IMR-90 (cell line): ENCODE measurements around the gene IFNA17. TPM values are rescaled to one million over a fixed set of nuclear protein-coding genes. Genes with fewer than 3 reads are reported as not detected.

Source experiments
- ATAC-seq: fragments of 200-7000 bp; cut with Tn5 transposase; 2 replicates; pipeline ENCODE4 v1.9.1; 2020; ENCODE audit warnings: low read depth, mild to moderate bottlenecking, moderate library complexity
- BruUV-seq: library from RNA; stranded (reverse); fragments of 400-500 nt; replicated peaks from 2 replicates; lab custom pipeline; 2021; lab: Mats Ljungman, UMichigan
- CTCF ChIA-PET: fragments of 300-600 bp; formaldehyde crosslinking; extraction: SDS; loops from one replicate; lab custom pipeline; 2021; ENCODE audit warnings: antibody characterized with exemption; lab: Yijun Ruan, JAX
- POLR2A ChIA-PET: fragments of 300-600 bp; sonication (Branson Sonifier 250); formaldehyde crosslinking; loops from one replicate; lab custom pipeline; 2022; ENCODE audit warnings: antibody characterized with exemption; ENCODE audit not compliant: unreplicated experiment; lab: Charles Lee
- DNase-seq: peaks from one replicate; pipeline ENCODE4 v3.0.0; 2013
- H2AFZ ChIP-seq: replicated peaks from 2 replicates; pipeline ENCODE3; 2013; ENCODE audit warnings: low read length, mild to moderate bottlenecking; ENCODE audit not compliant: poor library complexity
- H2AK5ac ChIP-seq: 2 replicates; pipeline ENCODE4 v1.6.1; 2013; ENCODE audit warnings: low read depth, low read length, inconsistent platforms
- H2AK9ac ChIP-seq: replicated peaks from 2 replicates; pipeline ENCODE3; 2013; ENCODE audit warnings: mild to moderate bottlenecking, low read depth, low read length, moderate library complexity; ENCODE audit not compliant: poor library complexity
- H2BK120ac ChIP-seq: 2 replicates; pipeline ENCODE4 v1.6.1; 2013; ENCODE audit warnings: low read depth, low read length, inconsistent platforms
- H2BK15ac ChIP-seq: 3 replicates; pipeline ENCODE4 v1.6.1; 2013; ENCODE audit warnings: low read depth, low read length, inconsistent platforms
- H2BK20ac ChIP-seq: 2 replicates; pipeline ENCODE4 v1.6.1; 2013; ENCODE audit warnings: low read depth, mild to moderate bottlenecking, inconsistent platforms, low read length, moderate library complexity
- H2BK5ac ChIP-seq: 2 replicates; pipeline ENCODE4 v1.6.1; 2013; ENCODE audit warnings: mild to moderate bottlenecking, low read depth, low read length, inconsistent platforms; ENCODE audit not compliant: poor library complexity, severe bottlenecking
- H3K14ac ChIP-seq: replicated peaks from 2 replicates; pipeline ENCODE4 v1.6.1; 2013; ENCODE audit warnings: low read depth, low read length, inconsistent platforms
- H3K18ac ChIP-seq: 2 replicates; pipeline ENCODE4 v1.6.1; 2013; ENCODE audit warnings: low read depth, low read length, control low read depth
- H3K23ac ChIP-seq: 2 replicates; pipeline ENCODE4 v1.6.1; 2013; ENCODE audit warnings: low read depth, low read length, inconsistent platforms
- H3K27ac ChIP-seq: 2 replicates; pipeline ENCODE4 v1.5.1; 2013; ENCODE audit warnings: mild to moderate bottlenecking, control low read depth, low read length; ENCODE audit not compliant: insufficient read depth
- H3K27me3 ChIP-seq: 2 replicates; pipeline ENCODE4 v1.6.1; 2013; ENCODE audit warnings: low read length; ENCODE audit not compliant: control insufficient read depth, insufficient read depth
- H3K36me3 ChIP-seq: 2 replicates; pipeline ENCODE4 v1.6.1; 2013; ENCODE audit warnings: low read length, mixed read lengths; ENCODE audit not compliant: control insufficient read depth, insufficient read depth
- H3K4ac ChIP-seq: 2 replicates; pipeline ENCODE4 v1.6.1; 2013; ENCODE audit warnings: low read depth, low read length, inconsistent platforms
- H3K4me1 ChIP-seq: 2 replicates; pipeline ENCODE4 v1.6.1; 2013; ENCODE audit warnings: low read length, mixed read lengths; ENCODE audit not compliant: control insufficient read depth, insufficient read depth
- H3K4me2 ChIP-seq: 2 replicates; pipeline ENCODE4 v1.6.1; 2013; ENCODE audit warnings: low read depth, mild to moderate bottlenecking, control low read depth, low read length, moderate library complexity
- H3K4me3 ChIP-seq: 2 replicates; pipeline ENCODE4 v1.5.1; 2013; ENCODE audit warnings: low read depth, mild to moderate bottlenecking, control low read depth, low read length, moderate library complexity; ENCODE audit not compliant: insufficient read depth
- H3K56ac ChIP-seq: 2 replicates; pipeline ENCODE4 v1.6.1; 2013; ENCODE audit warnings: low read length, inconsistent platforms; ENCODE audit not compliant: insufficient read depth; ENCODE audit errors: extremely low read depth
- H3K79me1 ChIP-seq, 2 experiments: 2 replicates each; pipeline ENCODE4 v1.6.1; 2013; ENCODE audit warnings: low read length in 2 of 2, inconsistent platforms in 1 of 2, low read depth in 1 of 2
- H3K9ac ChIP-seq: 2 replicates; pipeline ENCODE4 v1.6.1; 2013; ENCODE audit warnings: low read depth, low read length, control low read depth
- H3K9me1 ChIP-seq: 2 replicates; pipeline ENCODE4 v1.6.1; 2013; ENCODE audit warnings: low read length, inconsistent platforms; ENCODE audit not compliant: insufficient read depth
- H3K9me3 ChIP-seq: 2 replicates; pipeline ENCODE4 v1.6.1; 2013; ENCODE audit warnings: low read length; ENCODE audit not compliant: control insufficient read depth, insufficient read depth
- H4K20me1 ChIP-seq: 2 replicates; pipeline ENCODE4 v1.6.1; 2013; ENCODE audit warnings: low read length, inconsistent platforms; ENCODE audit not compliant: insufficient read depth
- H4K5ac ChIP-seq: 2 replicates; pipeline ENCODE4 v1.6.1; 2013; ENCODE audit warnings: mild to moderate bottlenecking, low read depth, low read length, control low read depth
- H4K8ac ChIP-seq, 2 experiments: 2 replicates each; pipeline ENCODE4 v1.6.1; 2013; ENCODE audit warnings: low read depth in 2 of 2, low read length in 2 of 2, control low read depth in 1 of 2, inconsistent platforms in 1 of 2
- H4K91ac ChIP-seq: 2 replicates; pipeline ENCODE4 v1.6.1; 2013; ENCODE audit warnings: low read depth, low read length, inconsistent platforms; ENCODE audit not compliant: insufficient read depth
- BHLHE40 ChIP-seq: fragments of 150-350 bp; IDR thresholded peaks from 2 replicates; pipeline ENCODE4 v1.6.1; 2016; ENCODE audit warnings: mild to moderate bottlenecking, low read depth, low read length
- CHD1 ChIP-seq: IDR thresholded peaks from 2 replicates; pipeline ENCODE4 v1.6.1; 2012; ENCODE audit warnings: low read depth, low read length, improper control_type of control experiment
- CTCF ChIP-seq: conservative IDR thresholded peaks from 2 replicates; pipeline ENCODE4 v1.5.1; 2012; ENCODE audit warnings: mild to moderate bottlenecking, low read depth, low read length, improper control_type of control experiment
- FOS ChIP-seq: fragments of 150-350 bp; IDR thresholded peaks from 2 replicates; pipeline ENCODE4 v1.6.1; 2016; ENCODE audit warnings: low read depth, low read length
- MAFK ChIP-seq: IDR thresholded peaks from 2 replicates; pipeline ENCODE4 v1.6.1; 2012; ENCODE audit warnings: low read depth, low read length, improper control_type of control experiment
- MAZ ChIP-seq: IDR thresholded peaks from 2 replicates; pipeline ENCODE4 v1.6.1; 2012; ENCODE audit warnings: low read depth, mild to moderate bottlenecking, low read length, improper control_type of control experiment, moderate library complexity, borderline replicate concordance
- RAD21 ChIP-seq: IDR thresholded peaks from 2 replicates; pipeline ENCODE4 v1.6.1; 2012; ENCODE audit warnings: low read length, improper control_type of control experiment
- RFX5 ChIP-seq: IDR thresholded peaks from 2 replicates; pipeline ENCODE4 v1.8.0; 2012; ENCODE audit warnings: low read depth, mild to moderate bottlenecking, low read length, moderate library complexity
- SMC3 ChIP-seq: fragments of 150-350 bp; IDR thresholded peaks from 2 replicates; pipeline ENCODE4 v1.6.1; 2016; ENCODE audit warnings: low read depth, mild to moderate bottlenecking, antibody characterized with exemption, low read length, moderate library complexity
- WGBS, 2 experiments: methylation state at CpG; one replicate each; pipeline versions ENCODE4 v1.1.5 to v1.1.7; 2013; ENCODE audit warnings: missing lambda C conversion rate in 2 of 2; ENCODE audit not compliant: insufficient read length in 1 of 2; ENCODE audit errors: extremely low coverage in 2 of 2; 5-methylcytosine and 5-hydroxymethylcytosine counted together
- dilution Hi-C: fragments of 300-500 bp; cut with HindIII; formaldehyde crosslinking; loops from one replicate; pipeline ENCODE4 v1.14.3; 2018; ENCODE audit warnings: low sequenced_read_pairs; ENCODE audit not compliant: unreplicated experiment
- in situ Hi-C: fragments of 300-500 bp; cut with MboI; formaldehyde crosslinking; loops from 3 replicates; pipeline ENCODE4 v1.14.3; 2019; ENCODE audit warnings: low sequenced_read_pairs, inconsistent platforms, mixed read lengths
- intact Hi-C: fragments of 100-400 bp; cut with micrococcal nuclease; formaldehyde crosslinking; loops from 2 replicates; pipeline ENCODE4 v1.10.0; 2022
- polyA plus RNA-seq, 3 experiments: library from polyadenylated mRNA; depleted of rRNA; stranded (reverse); fragments of >200 nt; gene quantifications; 2 replicates each; pipeline ENCODE4 v1.2.3, GENCODE V29; 2012; ENCODE audit warnings: low replicate concordance in 1 of 3
- total RNA-seq: library from RNA; depleted of rRNA; stranded (reverse); fragments of >200 nt; gene quantifications from 2 replicates; pipeline ENCODE4 v1.2.3, GENCODE V29; 2012
- TF ChIP-seq, protein P1 (sequence below): fragments of 150-350 bp; IDR thresholded peaks from 2 replicates; pipeline ENCODE4 v1.6.1; 2017; ENCODE audit warnings: mild to moderate bottlenecking, antibody characterized with exemption, low read length, low read depth

The IFNA17 gene
- total and polyA plus RNA-seq, 2 of the 4 experiments (the other 2 are of a cell fraction) = not detected

DNA sequence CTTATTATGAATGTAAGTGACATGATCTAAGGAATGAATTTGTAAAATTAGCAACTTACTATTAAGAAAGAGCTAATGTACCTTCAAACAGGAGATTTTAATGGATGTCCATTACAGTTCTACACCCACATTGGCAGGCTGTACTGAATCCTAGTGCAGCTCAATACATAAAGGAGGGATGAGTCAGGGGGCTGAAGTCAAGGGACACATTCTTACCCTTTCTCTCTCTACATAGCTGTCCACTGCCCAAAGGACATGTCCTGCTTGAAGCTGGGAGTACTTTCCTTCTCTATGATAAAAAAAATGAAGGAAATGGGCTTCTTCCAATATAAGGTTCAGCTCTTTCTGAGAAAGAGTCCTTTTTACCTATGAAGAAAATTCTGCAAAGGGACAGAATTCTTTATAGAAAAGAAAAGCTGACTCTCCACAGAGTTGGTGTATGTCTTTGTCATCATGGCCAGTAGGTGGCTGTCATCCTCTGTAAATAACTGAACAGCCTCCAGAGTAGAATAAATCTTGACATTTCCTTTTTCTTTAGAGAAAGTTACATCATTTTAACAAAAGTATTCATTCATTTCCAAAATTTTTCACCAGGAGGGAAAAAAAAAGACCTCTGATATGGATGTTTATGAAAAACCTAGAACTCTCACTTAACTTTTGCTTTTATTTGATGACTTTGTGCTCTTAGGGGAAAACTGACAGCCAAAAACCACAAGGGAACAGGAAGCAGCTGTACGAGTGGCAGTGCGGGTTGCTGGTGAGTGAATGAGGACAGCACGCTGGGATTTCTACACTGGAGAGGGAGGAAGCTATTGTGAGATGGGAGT, 24.9 kb upstream of the IFNA17 start:
- Histone ChIP-seq H2AK9ac (no peak overlapping the region), H3K9me3 (no peaks in the 10 kb centered on the region), H3K4me1 (0 out of 2 replicates have a peak, but pooled peaks cover 1% of the 10 kb centered on the region), H3K14ac (no peak overlapping the region), H3K56ac (no peak overlapping the region), H4K91ac (no peak overlapping the region), H3K18ac (no peak overlapping the region), H3K4me3 (no peak overlapping the region), H3K79me1 (no peaks in the 10 kb centered on the region), H2AFZ (no peak overlapping the region), H2BK20ac (no peak overlapping the region), H3K9me1 (no peaks in the 10 kb centered on the region), H3K27me3 (peaks cover 19% of the 10 kb centered on the region), H2BK5ac (no peak overlapping the region), H2BK15ac (no peak overlapping the region), H3K4me2 (peak overlapping the region; percentile 9; the same call in 1 of the 2 replicates), H2BK120ac (no peak overlapping the region), H4K8ac (no peak overlapping the region), H3K4ac (no peak overlapping the region), H3K36me3 (no peaks in the 10 kb centered on the region), H3K9ac (no peak overlapping the region), H2AK5ac (no peak overlapping the region), H3K27ac (no peak overlapping the region), H3K23ac (no peak overlapping the region), H4K20me1 (no peaks in the 10 kb centered on the region), H4K5ac (no peak overlapping the region)
- TF ChIP-seq MAFK = no peak
- TF ChIP-seq RAD21 = 0 out of 2 replicates have a peak, but pooled peaks have one; percentile 17
- no peak for TF ChIP-seq CHD1
- no peak for TF ChIP-seq SMC3
- no peak for TF ChIP-seq FOS
- TF ChIP-seq CTCF = peak; percentile 34
- no peak for TF ChIP-seq MAZ
- TF ChIP-seq BHLHE40 = no peak
- no peak for TF ChIP-seq RFX5
- TF ChIP-seq, protein P1, sequence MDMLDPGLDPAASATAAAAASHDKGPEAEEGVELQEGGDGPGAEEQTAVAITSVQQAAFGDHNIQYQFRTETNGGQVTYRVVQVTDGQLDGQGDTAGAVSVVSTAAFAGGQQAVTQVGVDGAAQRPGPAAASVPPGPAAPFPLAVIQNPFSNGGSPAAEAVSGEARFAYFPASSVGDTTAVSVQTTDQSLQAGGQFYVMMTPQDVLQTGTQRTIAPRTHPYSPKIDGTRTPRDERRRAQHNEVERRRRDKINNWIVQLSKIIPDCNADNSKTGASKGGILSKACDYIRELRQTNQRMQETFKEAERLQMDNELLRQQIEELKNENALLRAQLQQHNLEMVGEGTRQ = no peak
- CTCF ChIA-PET = interaction anchor here (0.7 to 2.3 kb wide), 7 partner anchors 9 to 1050 kb away, joined by 3 to 10 read pairs (median 4); no protein-coding TSS in a partner anchor
- peak; percentile 14 for DNase-seq
- in situ Hi-C loops (no loop called here), intact Hi-C loops (loop anchor here (5.0 kb wide), 1 partner anchor 144 kb away; no protein-coding TSS in a partner anchor), dilution Hi-C loops (no loop called here)
- no TSS peak for BruUV-seq
- no CpG with 5 or more reads among the region's 3 CpGs for WGBS, 2 experiments
- POLR2A ChIA-PET = interaction anchor here (0.6 kb wide), 1 partner anchor 213 kb away, joined by 3 read pairs; no protein-coding TSS in a partner anchor
- peak; percentile 62; the same call in 1 of the 2 replicates for ATAC-seq
